Activated B cell treated with CpG ODN at 0.5 μM for 24 hours (primary cell): Measurements from ENCODE around the gene PRTG. TPM values are rescaled to one million over a fixed set of nuclear protein-coding genes. Genes with fewer than 3 reads are reported as not detected.

Experiments used
- ATAC-seq: fragments of 200-7000 bp; cut with Tn5 transposase; one replicate; pipeline ENCODE4 v1.10.0; 2021; ENCODE audit warnings: low read depth, mild to moderate bottlenecking, moderate library complexity
- CTCF ChIA-PET: fragments of 350-600 bp; sonication (Branson Sonifier 250); formaldehyde crosslinking; loops from one replicate; lab custom pipeline; 2021; ENCODE audit warnings: antibody characterized with exemption; lab: Charles Lee
- POLR2A ChIA-PET: fragments of 350-600 bp; sonication (Branson Sonifier 250); formaldehyde crosslinking; loops from one replicate; lab custom pipeline; 2021; ENCODE audit warnings: antibody characterized with exemption; lab: Charles Lee
- DNase-seq: peaks from one replicate; pipeline ENCODE4 v3.0.0; 2022
- H3K27ac Mint-ChIP-seq: one replicate; pipeline ENCODE4 v1.8.0; 2020; ENCODE audit warnings: mixed read lengths
- H3K27me3 Mint-ChIP-seq: one replicate; pipeline ENCODE4 v1.8.0; 2021; ENCODE audit warnings: mixed read lengths
- H3K36me3 Mint-ChIP-seq: one replicate; pipeline ENCODE4 v1.8.0; 2021; ENCODE audit warnings: low read depth, mixed read lengths
- H3K4me1 Mint-ChIP-seq: one replicate; pipeline ENCODE4 v1.8.0; 2021; ENCODE audit warnings: mixed read lengths
- H3K4me3 Mint-ChIP-seq: one replicate; pipeline ENCODE4 v1.8.0; 2020; ENCODE audit warnings: mild to moderate bottlenecking, mixed read lengths
- H3K9me3 Mint-ChIP-seq: one replicate; pipeline ENCODE4 v1.8.0; 2020; ENCODE audit warnings: mixed read lengths
- CTCF ChIP-seq: fragments of 200-600 bp; IDR thresholded peaks from one replicate; pipeline ENCODE4 v1.8.0; 2022; ENCODE audit warnings: antibody characterized with exemption, mild to moderate bottlenecking
- intact Hi-C: fragments of 100-400 bp; cut with micrococcal nuclease; formaldehyde crosslinking; loops from one replicate; pipeline ENCODE4 v1.15.1; 2024
- total RNA-seq: library from RNA; stranded (reverse); gene quantifications from 2 replicates; pipeline ENCODE4 v1.2.3, GENCODE V29; 2022

Gene PRTG
- total RNA-seq, 1 donor from 2014 or later = not detected

GRCh38 chr15:55774113-55774970, 31.4 kb upstream of the PRTG start:
- ATAC-seq (no peak), DNase-seq (no peak)
- H3K9me3 Mint-ChIP-seq = no peaks in the 10 kb centered on the region
- H3K36me3 Mint-ChIP-seq = no peaks in the 10 kb centered on the region
- no peaks in the 10 kb centered on the region for H3K4me1 Mint-ChIP-seq
- no peak overlapping the region for H3K4me3 Mint-ChIP-seq
- TF ChIP-seq CTCF = no peak
- intact Hi-C loops = no loop called here
- ChIA-PET POLR2A (no interaction called here), CTCF (interaction anchor here (0.6 to 1.3 kb wide), 4 partner anchors 8 to 1625 kb away, joined by 3 read pairs; no protein-coding TSS in a partner anchor)
- peaks cover 8% of the 10 kb centered on the region for H3K27me3 Mint-ChIP-seq
- H3K27ac Mint-ChIP-seq = no peak overlapping the region

GRCh38 chr15:55770806-55771205, 27.9 kb upstream of the PRTG start:
- no peak for TF ChIP-seq CTCF
- ChIA-PET POLR2A (no interaction called here), CTCF (no interaction called here)
- Mint-ChIP-seq H3K36me3 (no peaks in the 10 kb centered on the region), H3K27me3 (peaks cover 4% of the 10 kb centered on the region), H3K27ac (no peak overlapping the region), H3K4me1 (no peaks in the 10 kb centered on the region), H3K4me3 (no peak overlapping the region), H3K9me3 (no peaks in the 10 kb centered on the region)
- DNase-seq (no peak), ATAC-seq (no peak)
- intact Hi-C loops = no loop called here

- no peaks in the 10 kb centered on the region for H3K36me3 Mint-ChIP-seq
- ChIA-PET POLR2A (no interaction called here), CTCF (no interaction called here)
- H3K27me3 Mint-ChIP-seq = peaks cover 4% of the 10 kb centered on the region
- no peaks in the 10 kb centered on the region for H3K4me1 Mint-ChIP-seq
- no peak for TF ChIP-seq CTCF
- no peaks in the 10 kb centered on the region for H3K9me3 Mint-ChIP-seq
- ATAC-seq = no peak
- intact Hi-C loops = no loop called here
- H3K27ac Mint-ChIP-seq = no peak overlapping the region
- no peak for DNase-seq
- H3K4me3 Mint-ChIP-seq = no peak overlapping the region
Observed at GRCh38 chr15:55770261-55770660, 27.3 kb upstream of the PRTG start.

- POLR2A ChIA-PET = no interaction called here
- no peak for TF ChIP-seq CTCF
Observed at GRCh38 chr15:55768670-55769185, 25.8 kb upstream of the PRTG start.

GRCh38 chr15:55766676-55767075, 23.7 kb upstream of the PRTG start:
- Mint-ChIP-seq H3K4me3 (no peak overlapping the region), H3K27me3 (no peaks in the 10 kb centered on the region), H3K9me3 (no peaks in the 10 kb centered on the region), H3K36me3 (no peaks in the 10 kb centered on the region), H3K4me1 (no peaks in the 10 kb centered on the region), H3K27ac (no peak overlapping the region)
- no peak for TF ChIP-seq CTCF
- DNase-seq = no peak
- no peak for ATAC-seq
- intact Hi-C loops = no loop called here
- ChIA-PET CTCF (no interaction called here), POLR2A (no interaction called here)

More at GRCh38 chr15:55768670-55769185, 25.8 kb upstream of the PRTG start:
- ATAC-seq = no peak
- intact Hi-C loops = no loop called here
- Mint-ChIP-seq H3K9me3 (no peaks in the 10 kb centered on the region), H3K27me3 (no peaks in the 10 kb centered on the region), H3K4me3 (no peak overlapping the region), H3K4me1 (no peaks in the 10 kb centered on the region), H3K36me3 (no peaks in the 10 kb centered on the region), H3K27ac (no peak overlapping the region)
- CTCF ChIA-PET = no interaction called here
- no peak for DNase-seq
